ENCODE results near the gene CAT.
"Not testable (repeated sequence)": the region's sequence is repeated elsewhere in the genome, so short reads cannot be mapped to it uniquely, and the experiment has no call there.

Gene CAT

DNA sequence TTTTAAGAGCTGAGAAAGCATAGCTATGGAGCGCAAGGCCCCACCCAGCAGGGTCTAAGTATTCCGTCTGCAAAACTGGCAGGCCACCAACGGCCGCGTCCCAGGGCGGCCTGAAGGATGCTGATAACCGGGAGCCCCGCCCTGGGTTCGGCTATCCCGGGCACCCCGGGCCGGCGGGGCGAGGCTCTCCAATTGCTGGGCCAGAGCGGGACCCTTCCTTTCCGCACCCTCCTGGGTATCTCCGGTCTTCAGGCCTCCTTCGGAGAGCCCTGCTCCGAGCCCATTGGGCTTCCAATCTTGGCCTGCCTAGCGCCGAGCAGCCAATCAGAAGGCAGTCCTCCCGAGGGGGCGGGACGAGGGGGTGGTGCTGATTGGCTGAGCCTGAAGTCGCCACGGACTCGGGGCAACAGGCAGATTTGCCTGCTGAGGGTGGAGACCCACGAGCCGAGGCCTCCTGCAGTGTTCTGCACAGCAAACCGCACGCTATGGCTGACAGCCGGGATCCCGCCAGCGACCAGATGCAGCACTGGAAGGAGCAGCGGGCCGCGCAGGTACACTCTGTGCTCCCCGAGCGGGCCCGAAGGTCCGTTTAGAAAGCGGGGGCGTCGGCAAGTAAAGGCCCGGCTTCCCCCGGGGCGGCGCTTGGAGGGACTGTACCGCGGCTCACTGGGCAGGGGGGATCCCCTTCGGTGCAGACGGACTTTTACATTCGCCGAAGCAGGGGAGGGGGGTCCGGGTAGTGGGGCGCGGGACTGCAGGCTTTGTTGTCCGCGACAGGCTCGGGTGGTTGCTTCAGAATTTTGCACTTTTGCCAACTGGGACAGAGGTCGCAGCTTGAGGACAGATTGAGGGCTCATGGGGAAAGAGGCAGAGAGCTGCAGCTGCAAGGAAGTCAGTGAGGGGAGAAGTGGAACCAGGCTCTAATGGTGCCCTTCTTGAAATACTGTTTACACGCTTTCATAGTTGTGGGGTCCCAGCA is at the start of gene CAT:
CAT (plus strand) TSS at position 406 of the 979 bp plus-strand sequence; CDS start at position 486, 80 bp downstream.
- DNase-seq (ENCODE audit: low read depth in 2 of 2), result peak; percentile 95 to 96

DNA sequence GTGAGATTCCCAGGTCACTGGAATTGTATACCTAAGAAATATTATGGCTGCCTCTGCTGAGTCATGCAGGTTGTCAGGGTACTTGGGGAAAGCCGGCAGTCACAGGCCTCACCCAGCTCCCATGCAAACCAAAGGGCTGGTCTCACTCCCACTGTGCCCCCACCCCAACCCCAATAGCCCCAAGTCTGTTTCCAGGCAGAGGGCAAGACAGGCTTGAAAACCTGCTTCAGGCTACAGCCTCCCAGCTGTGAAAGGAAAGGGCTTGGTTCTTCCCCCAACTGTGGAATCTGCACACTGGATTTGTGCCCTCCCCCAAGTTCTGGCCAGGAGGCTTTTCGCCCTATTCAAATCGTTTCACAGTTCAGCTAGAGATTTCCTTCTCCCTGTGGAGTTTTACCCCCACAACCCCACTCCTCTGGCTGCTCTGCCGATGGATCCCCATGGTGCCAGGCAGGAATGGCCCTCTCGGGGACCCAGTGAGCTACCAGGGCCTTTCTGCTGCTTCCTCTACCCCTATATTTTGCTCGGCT is 43.9 kb upstream of the CAT start:
- no peak for DNase-seq (ENCODE audit: low read depth in 2 of 2)

DNA sequence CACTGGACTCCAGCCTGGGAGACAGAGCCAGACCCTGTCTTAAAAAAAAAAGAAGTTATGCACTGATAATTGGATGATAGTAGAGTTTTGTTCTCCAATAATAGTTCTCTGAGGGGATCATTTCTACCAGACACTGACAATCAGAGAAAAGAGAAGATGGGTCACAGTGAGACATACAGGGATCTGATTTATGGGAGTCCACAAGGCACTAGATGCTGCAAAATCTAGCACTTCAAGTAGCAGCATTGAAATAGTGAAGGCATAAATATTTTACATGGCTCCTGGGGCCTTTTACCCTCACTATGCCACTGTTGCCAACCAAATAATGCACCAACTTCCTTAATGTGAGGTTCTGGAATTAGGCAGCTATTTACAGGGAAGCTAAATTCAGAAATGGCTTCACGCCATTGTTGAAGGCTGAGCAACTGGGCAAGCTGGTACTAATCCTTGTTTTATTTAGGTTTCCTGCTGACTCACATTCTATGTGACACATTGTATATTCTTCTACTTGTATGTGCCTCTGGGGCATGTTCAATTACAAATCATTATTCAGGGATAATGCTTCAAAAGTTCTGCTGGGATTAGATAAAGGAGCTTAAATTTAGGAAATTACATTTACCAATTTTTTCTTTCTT is 42.7 kb upstream of the CAT start:
- DNase-seq (ENCODE audit: low read depth in 2 of 2), result no peak

DNA sequence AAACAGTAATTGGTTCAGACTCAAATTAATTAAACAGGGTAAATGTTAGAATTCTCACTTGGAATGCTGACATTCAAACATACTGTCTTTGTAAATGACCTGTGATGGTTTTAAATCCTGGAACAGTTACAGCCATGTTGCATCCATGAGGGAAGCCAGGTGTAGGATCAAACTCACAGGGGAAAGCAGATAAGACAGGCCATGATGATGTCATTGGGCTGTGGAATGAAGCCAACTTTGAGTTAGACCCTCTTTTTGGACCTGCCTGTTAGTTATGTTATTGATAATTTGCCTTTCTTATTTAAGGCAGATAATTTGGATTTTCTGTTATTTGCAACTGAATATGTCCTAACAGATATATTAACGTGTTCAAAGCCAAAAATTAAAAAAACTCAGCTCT is 41.6 kb upstream of the CAT start:
- no peak for DNase-seq (ENCODE audit: low read depth in 2 of 2)

DNA sequence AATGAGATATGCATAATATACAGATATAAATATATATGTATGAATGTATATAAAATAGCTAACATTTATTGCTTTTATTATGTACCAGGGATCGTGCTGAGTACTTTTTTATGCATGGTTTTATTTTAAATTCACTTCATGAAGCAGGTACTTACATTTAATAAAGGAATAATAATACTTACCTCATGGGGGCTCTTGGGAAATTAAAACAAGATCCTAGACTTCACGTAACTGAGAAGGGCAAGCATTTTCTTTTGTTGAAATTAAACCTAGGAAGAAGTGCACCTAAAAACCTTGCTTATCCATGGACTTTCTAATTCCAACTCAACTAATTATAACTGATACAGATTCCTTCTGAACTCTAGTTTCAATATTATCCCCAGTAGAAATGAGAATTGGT is 40.9 kb upstream of the CAT start:
- no peak for DNase-seq (ENCODE audit: low read depth in 2 of 2)

DNA sequence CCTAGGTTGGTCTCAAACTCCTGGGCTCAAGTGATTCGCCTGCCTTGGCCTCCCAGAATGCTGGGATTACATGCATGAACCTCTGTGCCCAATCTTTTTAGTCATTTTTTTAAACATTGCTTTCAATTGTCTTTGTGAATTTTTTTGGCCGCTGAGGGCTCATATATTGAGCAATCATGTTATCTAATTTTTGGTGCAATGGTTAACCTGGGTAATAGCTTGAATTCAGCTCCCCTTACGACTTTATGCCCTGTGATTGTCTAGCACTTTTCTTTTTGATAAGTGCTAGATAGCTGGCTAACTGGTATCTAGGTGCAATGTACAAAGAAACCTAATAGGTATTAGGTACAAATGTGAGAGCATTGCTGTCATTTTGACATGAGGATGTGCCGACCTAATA is 35.3 kb upstream of the CAT start:
- DNase-seq (ENCODE audit: low read depth in 2 of 2), result no peak

DNA sequence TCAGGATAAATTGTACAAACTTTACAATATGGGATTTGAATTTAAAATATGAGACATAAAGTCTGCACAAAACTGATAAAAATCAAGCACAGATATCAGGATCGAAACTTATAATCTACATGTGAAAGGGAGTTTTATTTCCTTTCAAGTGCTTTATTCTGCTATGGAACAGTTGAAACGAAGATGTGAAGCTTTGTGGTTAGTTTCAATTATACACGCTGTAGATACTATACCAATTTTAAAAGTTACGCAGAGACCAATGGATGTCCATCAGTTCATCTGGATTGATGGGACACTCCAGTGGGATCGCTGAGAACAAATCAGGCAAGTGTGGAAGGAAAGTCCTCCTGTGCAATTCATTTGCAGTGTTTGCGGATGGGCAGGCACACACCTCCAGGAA is 34.5 kb upstream of the CAT start:
- no peak for DNase-seq (ENCODE audit: low read depth in 2 of 2)

DNA sequence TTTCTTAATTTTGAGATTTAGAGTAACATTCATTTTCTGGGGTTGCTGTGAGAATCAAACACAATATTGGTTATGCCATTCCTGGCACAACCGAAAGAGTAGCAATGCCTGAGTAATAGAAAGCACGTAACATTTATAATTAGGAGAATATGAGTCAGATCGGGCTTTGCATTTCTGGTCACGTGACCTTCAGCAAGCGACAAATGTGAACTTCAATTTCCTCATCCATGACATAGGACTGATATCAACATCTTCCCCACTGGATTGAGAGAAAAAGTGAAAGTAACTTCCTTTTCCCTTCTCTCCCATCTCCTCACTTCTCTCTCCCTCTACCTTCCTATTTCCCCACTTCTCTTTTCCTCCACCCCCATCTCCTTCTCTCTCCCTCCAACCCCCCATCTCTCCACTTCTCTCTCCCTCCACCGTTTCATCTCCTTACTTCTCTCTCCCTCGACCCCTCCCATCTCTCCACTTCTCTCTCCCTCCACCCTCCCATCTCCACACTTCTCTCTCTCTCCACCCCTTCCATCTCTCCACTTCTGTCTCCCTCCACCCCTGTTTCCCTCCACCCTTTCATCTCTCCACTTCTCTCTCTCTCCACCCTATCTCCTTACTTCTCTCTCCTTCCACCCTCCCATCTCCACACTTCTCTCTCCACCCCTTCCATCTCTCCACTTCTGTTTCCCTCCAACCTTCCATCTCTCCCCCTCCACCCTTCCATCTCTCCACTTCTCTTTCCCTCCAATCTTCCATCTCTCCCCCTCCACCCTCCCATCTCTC is 33.5 kb upstream of the CAT start:
- DNase-seq (ENCODE audit: low read depth in 2 of 2), result no peak

DNA sequence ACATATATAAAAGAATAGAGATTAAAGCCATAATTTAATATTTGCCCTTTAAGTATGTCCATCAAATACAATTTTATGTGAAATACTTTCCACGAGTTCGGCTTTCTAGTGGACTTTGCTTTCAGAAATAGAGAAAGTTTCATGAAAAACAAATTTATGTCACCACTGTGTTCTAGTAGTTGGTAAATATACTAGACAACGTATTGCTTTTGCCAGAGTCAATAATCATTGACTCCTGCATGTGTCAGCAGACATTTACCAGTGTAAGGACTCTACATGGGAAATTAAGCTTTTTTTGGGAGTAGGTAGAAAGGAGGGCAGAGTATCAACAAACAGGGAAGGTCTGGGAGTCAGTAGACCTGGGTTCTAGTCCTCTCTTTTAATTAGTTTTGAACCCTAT is 32.3 kb upstream of the CAT start:
- no peak for DNase-seq (ENCODE audit: low read depth in 2 of 2)

DNA sequence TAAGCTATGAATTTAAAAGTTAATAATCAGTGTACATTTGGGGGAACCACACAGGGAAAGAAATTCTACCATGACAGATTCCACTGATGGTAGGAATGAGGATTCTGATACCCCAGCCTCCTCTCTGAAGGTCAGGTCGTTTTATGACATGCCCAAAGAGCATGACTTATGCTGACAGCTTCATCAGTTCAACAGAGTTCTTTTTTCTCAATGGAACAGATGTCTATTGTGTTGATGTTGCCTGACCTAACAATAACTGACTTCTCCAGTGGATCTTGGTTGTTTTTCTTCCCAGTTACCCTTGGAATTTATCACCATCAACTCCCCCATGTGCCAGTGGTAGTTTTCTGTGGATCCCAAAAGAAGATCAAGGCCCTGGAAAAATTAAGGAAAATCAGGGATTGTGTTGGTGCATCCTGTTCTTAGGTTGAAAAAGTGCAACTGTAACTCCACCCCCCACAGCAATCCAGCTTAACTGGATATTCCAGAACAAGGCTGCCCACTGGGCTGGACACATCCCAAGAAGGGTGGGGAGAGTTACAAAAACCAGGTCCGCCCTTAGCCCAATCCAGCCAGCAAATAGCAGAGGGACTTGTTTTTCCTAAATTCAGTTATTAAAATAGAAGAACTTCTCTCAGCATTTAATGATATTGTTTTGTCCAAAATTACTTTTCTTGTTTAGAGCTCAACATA is 31.5 kb upstream of the CAT start:
- DNase-seq (ENCODE audit: low read depth in 2 of 2), result no peak

DNA sequence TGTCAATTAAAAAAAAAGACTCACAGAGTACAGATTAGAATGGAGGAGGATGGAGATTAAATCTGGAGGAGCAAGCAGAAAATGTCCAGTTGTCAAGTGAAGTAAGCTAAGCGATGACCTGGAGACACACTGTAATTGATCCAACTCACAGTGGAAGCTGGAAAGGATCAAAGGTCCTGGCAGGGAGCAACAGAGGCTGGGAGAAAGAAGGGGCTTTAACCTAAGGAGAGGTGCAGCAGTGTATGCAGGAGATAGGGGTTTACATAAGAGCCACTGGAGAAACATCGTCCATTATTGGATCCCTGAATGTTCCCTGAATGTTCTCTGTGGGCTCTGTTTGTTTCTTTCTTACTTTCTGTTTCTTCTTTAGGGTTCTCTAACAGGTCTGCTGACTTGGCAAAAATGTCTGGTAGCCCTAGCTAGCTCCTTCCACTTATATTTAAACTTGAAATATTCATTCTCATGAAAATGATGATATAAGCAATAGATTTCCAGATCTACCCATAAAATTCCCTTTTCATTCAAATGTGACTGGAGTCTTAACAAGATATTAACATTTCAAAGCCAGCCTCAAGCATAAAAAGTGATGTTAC is 30.1 kb upstream of the CAT start:
- no peak for DNase-seq (ENCODE audit: low read depth in 2 of 2)

DNA sequence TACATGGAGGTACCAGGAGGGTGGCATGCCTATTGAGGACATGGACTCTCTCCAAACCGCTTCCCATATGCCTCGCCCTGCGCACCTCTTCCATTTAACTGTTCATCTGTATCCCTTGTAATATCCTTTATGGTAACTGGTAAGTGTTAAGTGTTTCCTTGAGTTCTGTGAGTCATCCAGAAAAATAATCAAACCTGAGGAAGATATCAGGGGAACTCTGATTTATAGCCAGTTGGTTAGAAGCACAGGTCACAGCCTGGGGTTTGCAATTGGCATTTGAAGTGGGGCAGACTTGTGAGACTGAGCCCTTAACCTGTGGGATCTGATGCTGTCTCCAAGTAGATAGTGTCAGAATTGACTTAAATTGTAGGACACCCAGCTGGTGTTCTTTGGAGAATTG is 27.6 kb upstream of the CAT start:
- DNase-seq (ENCODE audit: low read depth in 2 of 2), result no peak

DNA sequence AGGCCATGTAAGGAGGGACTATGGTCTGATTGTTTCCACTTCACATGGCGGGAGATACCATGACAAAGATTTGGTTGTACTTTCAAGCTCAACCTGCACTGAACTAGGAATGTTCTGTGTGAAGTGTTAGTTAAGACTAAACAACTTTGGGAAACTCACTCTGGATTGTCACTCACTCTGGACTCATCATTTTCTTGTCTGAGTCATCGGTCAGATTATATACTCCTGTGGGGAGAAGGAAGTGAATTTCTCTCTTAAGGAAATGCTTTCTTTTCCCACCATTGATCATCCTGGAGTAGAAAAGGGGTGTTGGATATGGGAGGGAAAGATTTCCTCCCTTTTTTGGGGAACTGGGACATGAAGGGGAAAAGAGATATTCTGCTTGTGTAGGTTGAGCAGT is 26.9 kb upstream of the CAT start:
- DNase-seq (ENCODE audit: low read depth in 2 of 2), result no peak

DNA sequence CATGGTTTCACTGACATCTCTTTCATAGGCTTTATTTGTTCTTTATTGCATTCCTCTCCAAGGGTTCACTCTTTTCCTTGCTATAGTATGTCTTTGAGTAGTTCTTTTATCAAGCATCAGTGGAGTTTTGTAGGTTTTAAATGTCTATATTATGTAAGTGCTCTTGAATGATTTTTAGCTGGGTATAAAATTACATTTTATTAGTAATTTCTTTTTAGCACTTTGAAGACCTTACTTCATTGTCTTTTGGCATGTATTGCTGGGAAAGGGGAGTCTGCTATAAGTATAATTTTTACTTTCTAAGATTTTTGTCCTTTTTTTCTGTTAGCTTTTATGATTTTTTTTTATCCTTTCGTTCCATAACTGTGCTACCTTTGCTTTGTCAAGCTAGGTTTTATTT is 25.5 kb upstream of the CAT start:
- DNase-seq (ENCODE audit: low read depth in 2 of 2), result no peak

DNA sequence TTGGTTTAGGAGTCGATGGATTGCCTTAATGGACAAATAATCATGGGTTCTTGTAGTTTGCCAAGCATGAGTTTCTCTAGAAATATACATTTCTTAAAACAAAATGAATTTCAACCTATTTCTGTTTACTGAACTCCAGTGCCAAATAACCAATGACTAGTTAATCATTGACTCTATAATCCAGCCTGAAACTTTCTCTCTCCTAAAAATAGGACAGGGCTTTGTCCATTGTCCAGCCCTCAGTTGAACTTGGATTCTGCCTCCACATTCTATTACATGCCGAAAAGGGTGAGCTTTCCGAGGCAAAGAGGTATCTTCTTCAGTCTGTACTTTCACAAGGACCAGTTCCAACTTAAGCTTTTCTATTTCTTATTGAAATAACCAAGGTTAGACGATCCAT is 23.2 kb upstream of the CAT start:
- DNase-seq (ENCODE audit: low read depth in 2 of 2), result no peak

DNA sequence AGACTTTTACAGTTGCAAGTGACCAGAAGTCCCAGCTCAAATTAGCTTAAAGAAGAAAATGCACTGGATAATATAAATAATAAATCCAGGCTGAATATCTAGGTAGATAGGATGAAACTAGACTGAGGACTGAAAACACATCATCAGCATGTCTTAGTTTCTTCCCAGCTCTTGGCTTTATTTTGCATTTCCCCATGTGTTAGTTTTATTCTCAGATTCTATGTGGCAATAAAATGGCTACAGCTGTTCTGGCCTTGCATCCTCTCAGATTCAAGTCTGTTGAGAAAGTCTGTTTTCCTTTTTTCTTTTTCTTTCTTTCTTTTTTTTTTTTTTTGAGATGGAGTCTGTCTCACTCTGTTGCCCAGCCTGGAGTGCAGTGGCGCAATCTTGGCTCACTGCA is 22.6 kb upstream of the CAT start:
- DNase-seq (ENCODE audit: low read depth in 2 of 2), result no peak

DNA sequence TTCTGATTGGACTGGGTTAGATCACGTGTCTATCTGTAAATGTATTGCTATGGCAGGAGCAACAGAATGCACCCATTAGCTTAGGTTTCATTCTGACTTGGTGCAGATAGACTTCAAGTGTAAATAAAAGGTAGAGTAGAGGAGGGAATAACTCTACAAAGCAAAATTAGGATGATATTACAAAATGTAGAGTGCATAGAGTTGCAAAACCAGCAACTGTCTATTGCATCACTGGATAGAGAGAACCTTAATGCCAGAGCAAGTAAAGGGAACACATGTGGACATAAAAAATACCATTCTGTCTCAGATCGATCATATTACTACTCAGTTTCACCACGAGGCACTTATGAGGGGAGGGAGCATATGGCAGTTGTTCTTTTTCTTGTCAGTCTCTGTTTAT is 22.0 kb upstream of the CAT start:
- no peak for DNase-seq (ENCODE audit: low read depth in 2 of 2)

DNA sequence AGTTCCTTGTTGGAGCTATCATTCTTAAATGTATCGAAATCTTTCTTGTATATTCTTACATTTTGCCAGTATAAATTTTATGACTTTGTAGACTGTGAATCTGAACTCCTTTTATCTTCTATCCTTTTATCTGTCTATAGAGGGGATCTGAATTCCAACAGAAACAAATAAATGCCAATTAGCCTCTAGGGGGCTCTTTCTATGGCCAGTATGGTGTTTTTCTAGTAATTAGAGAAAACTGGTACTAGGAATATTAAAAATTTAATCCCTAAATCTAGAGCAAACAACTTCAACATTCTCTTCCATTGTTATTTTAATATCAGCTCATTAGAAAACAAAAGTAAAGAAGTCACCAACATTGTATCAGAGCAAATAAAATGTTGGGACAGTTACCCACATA is 21.5 kb upstream of the CAT start:
- no peak for DNase-seq (ENCODE audit: low read depth in 2 of 2)

DNA sequence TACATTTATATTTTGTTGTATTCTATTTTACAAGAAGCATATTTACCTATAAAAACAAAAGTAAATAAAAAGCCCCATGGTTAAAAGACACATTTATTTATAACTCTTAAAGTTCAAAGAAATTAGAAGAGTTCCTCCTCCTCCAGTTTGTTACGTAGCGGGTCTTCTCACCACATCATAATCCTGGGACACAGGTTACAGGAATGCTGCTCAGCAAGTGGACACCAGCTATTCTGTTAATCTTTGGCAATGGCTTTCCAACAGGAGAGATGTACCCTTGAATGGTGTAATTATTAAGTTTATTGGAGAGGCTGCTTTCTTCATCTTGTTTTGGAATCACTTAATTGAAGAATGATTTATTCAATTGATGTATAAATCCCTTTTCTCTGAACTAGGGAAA is 19.6 kb upstream of the CAT start:
- no peak for DNase-seq (ENCODE audit: low read depth in 2 of 2)

DNA sequence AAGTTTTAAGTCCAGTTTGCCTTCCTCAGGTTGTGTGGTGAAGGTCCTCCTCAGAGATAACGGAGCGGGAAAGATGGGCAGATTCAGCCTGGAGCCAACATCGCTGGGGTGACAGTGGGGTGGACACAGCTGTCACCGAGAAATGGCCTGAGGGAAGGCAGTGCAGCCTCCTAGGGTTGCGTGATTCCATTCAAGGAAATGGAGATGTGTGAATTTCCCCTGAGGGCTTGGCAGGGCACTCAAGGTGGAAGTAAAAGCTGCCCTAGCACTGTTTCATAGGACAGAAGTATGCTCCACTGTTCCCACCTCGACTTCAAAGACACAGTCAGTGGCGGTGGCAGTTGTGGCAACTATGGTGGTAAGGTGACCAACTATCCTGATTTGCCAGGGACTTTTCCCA is 15.4 kb upstream of the CAT start:
- no peak for DNase-seq (ENCODE audit: low read depth in 2 of 2)

DNA sequence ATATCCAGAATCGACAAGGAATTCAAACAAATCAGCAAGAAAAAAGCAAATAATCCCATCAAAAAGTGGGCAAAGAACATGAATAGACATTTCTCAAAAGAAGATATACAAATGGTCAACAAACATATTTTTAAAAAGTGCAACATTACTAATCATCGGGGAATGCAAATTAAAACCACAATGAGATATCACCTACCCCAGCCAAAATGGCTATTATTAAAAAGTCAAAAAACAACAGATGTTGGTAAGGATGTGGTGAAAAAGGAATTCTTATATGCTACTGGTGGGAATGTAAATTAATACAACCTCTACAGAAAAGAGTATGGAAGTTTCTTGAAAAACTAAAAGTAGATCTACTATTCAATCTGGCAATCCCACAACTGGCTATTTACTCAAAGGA is 13.9 kb upstream of the CAT start:
- not testable (repeated sequence) for DNase-seq (ENCODE audit: low read depth in 2 of 2)
